ENCODE results near the gene MARCHF11. TPM values are rescaled to one million over a fixed set of nuclear protein-coding genes. Genes with fewer than 3 reads are reported as not detected.

Gene MARCHF11
- total RNA-seq, 1 experiment from 2014 or later = not detected

DNA sequence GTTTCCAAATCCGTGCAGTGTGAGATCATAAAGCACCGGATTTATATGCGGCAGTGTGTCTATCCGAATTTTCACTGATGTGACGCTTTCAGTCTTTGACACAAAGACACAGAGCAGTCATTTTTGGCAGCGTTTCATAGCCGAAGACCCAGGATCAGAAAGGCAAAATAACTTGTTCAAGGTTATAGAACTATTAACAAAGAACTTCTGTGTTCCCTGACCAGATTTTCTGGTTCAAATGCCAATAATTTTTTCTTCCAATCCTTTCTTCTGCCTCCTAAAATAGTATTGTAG, 1.1 kb upstream of the MARCHF11 start:
- Histone ChIP-seq H3K4me3 (ENCODE audit: low read depth, low read length, poor library complexity, severe bottlenecking) (no peak overlapping the region), H3K4me1 (ENCODE audit: insufficient read depth, low read length, poor library complexity, severe bottlenecking) (no peaks in the 10 kb centered on the region), H3K27ac (ENCODE audit: low read depth, low read length, poor library complexity, severe bottlenecking) (no peak overlapping the region), H3K36me3 (ENCODE audit: insufficient read depth, low read length, poor library complexity, severe bottlenecking) (no peaks in the 10 kb centered on the region), H3K9me3 (ENCODE audit: low read depth, low read length, poor library complexity, severe bottlenecking) (no peaks in the 10 kb centered on the region), H3K27me3 (replicated peaks; ENCODE audit: insufficient read depth, low read depth, low read length, poor library complexity) (peaks cover 73% of the 10 kb centered on the region)
- ChIA-PET CTCF (no interaction called here), POLR2A (ENCODE audit: low non-redundant PET) (no interaction called here)
- TF ChIP-seq, protein P1, sequence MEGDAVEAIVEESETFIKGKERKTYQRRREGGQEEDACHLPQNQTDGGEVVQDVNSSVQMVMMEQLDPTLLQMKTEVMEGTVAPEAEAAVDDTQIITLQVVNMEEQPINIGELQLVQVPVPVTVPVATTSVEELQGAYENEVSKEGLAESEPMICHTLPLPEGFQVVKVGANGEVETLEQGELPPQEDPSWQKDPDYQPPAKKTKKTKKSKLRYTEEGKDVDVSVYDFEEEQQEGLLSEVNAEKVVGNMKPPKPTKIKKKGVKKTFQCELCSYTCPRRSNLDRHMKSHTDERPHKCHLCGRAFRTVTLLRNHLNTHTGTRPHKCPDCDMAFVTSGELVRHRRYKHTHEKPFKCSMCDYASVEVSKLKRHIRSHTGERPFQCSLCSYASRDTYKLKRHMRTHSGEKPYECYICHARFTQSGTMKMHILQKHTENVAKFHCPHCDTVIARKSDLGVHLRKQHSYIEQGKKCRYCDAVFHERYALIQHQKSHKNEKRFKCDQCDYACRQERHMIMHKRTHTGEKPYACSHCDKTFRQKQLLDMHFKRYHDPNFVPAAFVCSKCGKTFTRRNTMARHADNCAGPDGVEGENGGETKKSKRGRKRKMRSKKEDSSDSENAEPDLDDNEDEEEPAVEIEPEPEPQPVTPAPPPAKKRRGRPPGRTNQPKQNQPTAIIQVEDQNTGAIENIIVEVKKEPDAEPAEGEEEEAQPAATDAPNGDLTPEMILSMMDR (conservative IDR thresholded peaks at IDR 0.05; ENCODE audit: low read depth, low read length) = no peak
- TF ChIP-seq EZH2 (IDR thresholded peaks at IDR 0.05; ENCODE audit: borderline replicate concordance, low read depth, low read length, poor library complexity, severe bottlenecking) = no peak
- intact Hi-C loops (cut with micrococcal nuclease; ENCODE audit: unreplicated experiment) = no loop called here
- no peak for DNase-seq (ENCODE audit: low spot score)
- BruUV-seq (replicated peaks) = no TSS peak

DNA sequence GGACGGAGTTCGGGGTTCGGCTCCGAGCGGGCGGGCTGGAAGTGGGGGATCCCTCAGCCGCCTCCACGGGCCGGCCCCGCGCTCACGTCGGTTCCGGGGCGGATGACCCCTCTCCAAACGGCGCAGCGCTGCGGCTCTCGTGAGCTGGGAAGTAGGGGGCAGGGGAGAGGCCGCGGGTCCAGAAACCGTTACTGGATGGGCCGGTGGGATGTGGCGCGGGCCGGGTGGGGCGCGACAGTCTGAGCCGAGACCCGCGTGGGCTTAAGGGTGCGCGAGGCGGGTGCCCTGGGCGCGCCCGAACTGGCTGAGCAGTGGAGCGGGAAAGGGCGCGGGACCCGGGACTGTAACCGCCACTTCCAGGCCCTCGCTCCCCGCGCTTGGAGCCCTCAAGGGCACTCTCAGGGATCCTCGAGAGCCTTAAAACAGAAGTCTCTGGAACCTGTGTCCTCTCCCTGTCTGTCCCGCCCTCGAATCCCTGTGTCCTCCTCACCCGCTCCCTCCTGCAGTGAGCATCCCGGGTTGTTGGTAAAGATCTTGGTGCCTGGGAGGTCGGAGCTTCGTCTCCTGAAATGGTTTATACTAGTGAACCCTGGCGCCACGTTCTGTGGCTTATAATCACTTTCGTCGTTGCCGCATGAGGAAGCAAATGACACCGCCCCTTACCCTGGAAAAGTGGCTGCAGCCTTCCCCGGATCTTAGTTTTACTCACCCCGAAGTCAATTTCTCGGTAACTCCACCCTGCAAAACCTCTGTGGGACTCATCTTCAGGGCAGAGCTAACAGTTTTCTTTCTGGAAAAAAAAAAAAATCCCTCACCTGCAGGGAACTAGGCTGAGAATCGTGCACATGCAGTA, 571 bp upstream of the MARCHF11 start:
- TF ChIP-seq, protein P1 (conservative IDR thresholded peaks at IDR 0.05; ENCODE audit: low read depth, low read length) = no peak
- peak; percentile 78 for TF ChIP-seq EZH2 (IDR thresholded peaks at IDR 0.05; ENCODE audit: borderline replicate concordance, low read depth, low read length, poor library complexity, severe bottlenecking)
- no peak for DNase-seq (ENCODE audit: low spot score)
- intact Hi-C loops (cut with micrococcal nuclease; ENCODE audit: unreplicated experiment) = no loop called here
- ChIA-PET POLR2A (ENCODE audit: low non-redundant PET) (no interaction called here), CTCF (no interaction called here)
- no peak overlapping the region for H3K4me3 ChIP-seq (ENCODE audit: low read depth, low read length, poor library complexity, severe bottlenecking)
- no TSS peak for BruUV-seq (replicated peaks)
- no peaks in the 10 kb centered on the region for H3K9me3 ChIP-seq (ENCODE audit: low read depth, low read length, poor library complexity, severe bottlenecking)
- peaks cover 75% of the 10 kb centered on the region for H3K27me3 ChIP-seq (replicated peaks; ENCODE audit: insufficient read depth, low read depth, low read length, poor library complexity)
- H3K4me1 ChIP-seq (ENCODE audit: insufficient read depth, low read length, poor library complexity, severe bottlenecking) = no peaks in the 10 kb centered on the region
- H3K36me3 ChIP-seq (ENCODE audit: insufficient read depth, low read length, poor library complexity, severe bottlenecking) = no peaks in the 10 kb centered on the region
- no peak overlapping the region for H3K27ac ChIP-seq (ENCODE audit: low read depth, low read length, poor library complexity, severe bottlenecking)

DNA sequence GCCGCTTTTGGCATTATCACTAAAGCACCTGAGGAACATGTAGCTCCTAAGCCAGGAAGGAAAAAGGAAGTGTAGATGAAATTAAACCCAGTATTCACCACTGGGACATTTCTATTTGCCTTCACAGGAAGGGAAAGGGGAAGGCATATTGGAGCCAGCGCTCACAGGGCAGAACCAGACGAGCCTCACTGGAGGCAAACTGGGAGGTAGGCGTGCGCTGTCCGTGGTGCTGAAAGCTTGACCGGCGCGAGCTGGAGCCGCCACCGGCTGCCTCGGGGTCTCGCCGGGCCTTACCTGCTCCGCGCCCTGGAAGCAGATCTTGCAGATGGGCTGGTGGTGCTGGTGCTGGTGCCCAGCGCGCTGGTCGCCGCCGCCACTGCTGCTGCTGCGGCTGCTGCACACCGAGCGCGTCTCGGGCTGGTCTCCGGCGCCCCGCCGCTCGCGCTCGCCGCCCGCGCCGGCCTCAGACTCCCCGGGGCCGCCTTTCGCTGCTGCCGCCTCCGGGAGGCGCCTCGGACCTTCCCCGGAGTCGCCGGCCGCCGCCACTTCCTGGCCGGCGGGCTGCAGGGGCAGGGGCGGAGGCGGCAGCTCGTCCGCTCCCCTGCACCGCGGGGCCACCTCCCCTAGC, 732 bp downstream of the MARCHF11 start:
- H3K4me1 ChIP-seq (ENCODE audit: insufficient read depth, low read length, poor library complexity, severe bottlenecking) = no peaks in the 10 kb centered on the region
- H3K36me3 ChIP-seq (ENCODE audit: insufficient read depth, low read length, poor library complexity, severe bottlenecking) = no peaks in the 10 kb centered on the region
- ChIA-PET POLR2A (ENCODE audit: low non-redundant PET) (no interaction called here), CTCF (interaction anchor here (0.6 to 1.2 kb wide), 3 partner anchors 266 to 770 kb away, joined by 3 read pairs; no protein-coding TSS in a partner anchor)
- H3K9me3 ChIP-seq (ENCODE audit: low read depth, low read length, poor library complexity, severe bottlenecking) = no peaks in the 10 kb centered on the region
- peak; percentile 72 for DNase-seq (ENCODE audit: low spot score)
- no TSS peak for BruUV-seq (replicated peaks)
- intact Hi-C loops (cut with micrococcal nuclease; ENCODE audit: unreplicated experiment) = no loop called here
- H3K27ac ChIP-seq (ENCODE audit: low read depth, low read length, poor library complexity, severe bottlenecking) = no peak overlapping the region
- H3K27me3 ChIP-seq (replicated peaks; ENCODE audit: insufficient read depth, low read depth, low read length, poor library complexity) = peaks cover 71% of the 10 kb centered on the region
- TF ChIP-seq, protein P1 (conservative IDR thresholded peaks at IDR 0.05; ENCODE audit: low read depth, low read length) = no peak
- TF ChIP-seq EZH2 (IDR thresholded peaks at IDR 0.05; ENCODE audit: borderline replicate concordance, low read depth, low read length, poor library complexity, severe bottlenecking) = peak; percentile 70
- no peak overlapping the region for H3K4me3 ChIP-seq (ENCODE audit: low read depth, low read length, poor library complexity, severe bottlenecking)
